NK-92 treated with Interleukin-12 subunit alpha and Interleukin-12 subunit beta, amount 100 ng/mL, for 24 hours (cell line): Measurements from ENCODE around the gene LIN7C.

Experiments
- DNase-seq: peaks from one replicate; lab custom pipeline; 2025; lab: John Stamatoyannopoulos, UW

LIN7C gene

GRCh38 chr11:27447288-27448183 lies 59.0 kb downstream of the LIN7C start:
- no peak for DNase-seq

- no peak for DNase-seq
These were observed 60.9 kb downstream of the LIN7C start for GRCh38 chr11:27445625-27446024.

GRCh38 chr11:27444801-27445215 lies 61.8 kb downstream of the LIN7C start:
- no peak for DNase-seq
